RKO (cell line): ENCODE results near the gene STRIT1.
A peak's percentile ranks its signal among the peaks of the same experiment; 100 is the strongest.

Source experiments
- DNase-seq: peaks from one replicate; pipeline ENCODE4 v3.0.0-alpha.2; 2016; ENCODE audit warnings: low spot score

STRIT1 gene

GRCh38 chr3:155293516-155293915 lies at the start of gene STRIT1:
STRIT1 (minus strand) TSS chr3:155293683.
- no peak for DNase-seq

DNA sequence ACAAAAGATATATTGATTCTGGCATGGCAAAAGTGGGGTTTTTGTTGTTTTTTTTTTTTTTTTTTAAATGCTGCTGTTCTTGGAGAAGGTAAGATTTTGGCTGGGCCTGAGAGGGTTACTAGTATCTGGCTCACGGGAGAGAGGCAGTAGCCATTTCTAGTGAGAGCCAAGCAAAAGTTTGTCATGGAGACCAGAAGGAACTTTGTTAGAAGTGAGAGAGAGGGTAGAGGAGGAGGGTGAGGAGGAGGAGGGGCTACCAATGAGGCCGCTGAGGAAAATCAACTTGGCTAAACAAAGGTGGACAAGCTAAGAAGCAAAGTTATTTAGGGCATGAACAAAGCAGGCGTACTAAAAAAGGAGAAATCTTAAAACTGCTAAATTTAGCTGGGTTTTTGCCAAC lies 48.9 kb upstream of the STRIT1 start:
- DNase-seq, result no peak

GRCh38 chr3:155339052-155339451 lies 45.6 kb upstream of the STRIT1 start:
- DNase-seq, result no peak

DNA sequence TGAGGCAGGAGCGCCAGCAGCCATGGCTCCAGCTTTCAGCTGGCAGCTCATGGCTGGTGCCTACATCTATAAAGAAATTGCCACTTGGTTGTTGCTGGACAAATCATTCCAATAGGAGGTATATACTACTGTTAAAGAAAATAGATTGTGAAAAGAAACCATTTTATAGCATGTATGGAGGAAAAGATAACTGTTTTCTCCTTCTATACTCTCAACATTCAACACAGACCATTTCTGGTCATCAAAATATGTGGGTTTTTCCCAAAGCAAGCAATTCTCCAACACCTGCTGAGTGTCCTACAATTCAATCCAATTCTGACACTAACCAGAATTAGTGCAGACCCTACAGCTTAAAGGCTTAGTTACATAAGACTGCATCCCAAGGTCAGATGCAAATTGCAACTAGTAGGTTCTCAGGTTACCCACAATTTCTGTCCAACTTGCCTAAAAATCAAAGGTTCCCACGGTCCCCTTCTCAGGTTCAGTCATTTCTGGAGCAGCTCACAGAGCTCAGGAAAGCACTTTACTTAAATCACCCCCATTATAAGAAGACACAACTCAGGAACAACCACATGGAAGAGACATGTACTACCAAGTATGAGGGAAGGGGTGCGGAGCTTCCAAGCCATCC lies 42.4 kb upstream of the STRIT1 start:
- DNase-seq, result no peak

- no peak for DNase-seq
Observed at GRCh38 chr3:155334914-155335723, 41.6 kb upstream of the STRIT1 start.

DNA sequence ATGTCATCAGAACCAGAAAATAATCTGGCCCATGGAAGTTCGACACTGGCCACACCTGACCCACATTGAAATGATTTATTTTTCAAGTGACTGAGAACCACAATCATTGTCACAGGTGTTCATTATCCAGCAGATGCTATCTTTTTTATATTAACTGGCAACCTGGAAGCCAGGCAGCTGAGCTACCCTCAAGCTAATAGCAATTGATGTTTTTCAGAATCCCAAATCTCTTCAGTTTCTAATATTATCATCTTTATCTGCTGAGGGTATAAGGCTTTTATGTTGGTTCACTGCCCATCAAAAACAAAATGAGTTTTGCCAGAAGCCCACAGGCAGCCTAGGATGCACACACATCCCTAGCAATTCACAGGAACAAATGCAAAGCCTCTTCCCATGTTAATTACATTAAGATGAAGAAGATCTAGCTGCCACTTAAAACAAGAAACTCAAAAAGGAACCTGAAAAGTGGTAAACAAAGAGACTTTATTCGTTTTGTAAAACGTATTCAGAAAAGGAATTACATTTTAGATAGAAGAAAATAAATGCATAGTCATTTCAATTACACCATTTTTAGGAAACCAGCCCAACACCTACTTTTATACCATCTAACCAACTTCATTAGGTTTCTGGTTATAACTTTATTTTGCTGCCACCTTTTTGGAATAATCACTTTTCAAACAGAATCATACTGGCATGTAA lies 40.9 kb upstream of the STRIT1 start:
- DNase-seq, result no peak

DNA sequence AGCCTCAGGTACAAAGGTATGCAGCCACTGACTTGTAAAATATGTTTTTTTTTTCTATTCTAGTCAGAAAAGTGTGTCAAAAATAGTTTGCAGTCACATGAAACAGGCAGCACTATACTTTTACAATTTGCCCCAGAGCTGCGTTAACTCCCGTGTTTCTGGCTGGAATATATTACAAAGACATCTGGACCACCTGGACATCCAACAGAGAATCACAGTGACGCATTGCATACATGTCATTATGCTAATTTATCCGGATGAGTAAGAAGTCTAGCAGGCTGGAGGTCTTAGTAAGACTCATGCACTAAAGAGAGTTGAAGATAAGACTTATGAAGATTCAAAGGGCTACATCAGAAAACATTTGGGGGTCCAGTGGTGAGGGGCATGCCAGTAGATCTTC lies 39.2 kb upstream of the STRIT1 start:
- DNase-seq, result no peak

DNA sequence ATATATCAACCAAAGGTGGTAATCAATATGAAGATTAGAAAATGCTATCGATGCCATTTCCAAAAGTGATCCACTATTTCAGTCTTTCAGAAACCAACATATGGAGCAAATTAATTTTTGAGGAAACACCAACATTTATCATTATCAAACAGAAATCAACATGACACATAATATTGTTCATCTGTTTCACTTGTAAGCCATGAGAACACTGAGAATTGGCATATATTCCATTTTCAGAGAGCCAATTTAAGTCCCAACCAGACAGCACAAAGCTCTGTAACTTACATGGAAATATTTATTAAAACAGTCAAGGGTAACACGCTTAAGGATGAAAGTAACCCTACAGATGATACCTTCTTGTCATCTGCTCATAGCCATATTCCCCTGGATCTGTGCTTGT lies 37.6 kb upstream of the STRIT1 start:
- DNase-seq, result no peak

DNA sequence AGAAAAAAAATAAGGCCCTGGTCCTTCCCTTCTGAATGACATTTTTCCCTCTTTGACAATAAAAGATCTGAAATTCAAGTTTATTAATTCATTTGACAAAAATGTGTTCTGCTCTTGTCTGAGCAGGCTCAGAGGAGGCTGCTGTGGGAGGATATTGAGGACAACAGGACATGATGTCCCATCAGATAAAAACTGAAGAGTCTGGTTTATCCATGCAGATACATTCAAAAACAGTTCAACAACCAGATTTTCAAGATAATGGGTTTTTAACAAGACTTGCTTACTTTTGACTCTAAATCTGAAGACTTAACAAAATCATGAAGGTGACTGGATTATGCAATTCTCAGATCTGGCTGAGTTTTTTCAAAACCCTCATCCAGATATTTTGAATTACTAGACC lies 36.9 kb upstream of the STRIT1 start:
- no peak for DNase-seq

- DNase-seq, result no peak
Observed at GRCh38 chr3:155329513-155330048, 36.1 kb upstream of the STRIT1 start.

GRCh38 chr3:155327871-155328270 lies 34.4 kb upstream of the STRIT1 start:
- no peak for DNase-seq

DNA sequence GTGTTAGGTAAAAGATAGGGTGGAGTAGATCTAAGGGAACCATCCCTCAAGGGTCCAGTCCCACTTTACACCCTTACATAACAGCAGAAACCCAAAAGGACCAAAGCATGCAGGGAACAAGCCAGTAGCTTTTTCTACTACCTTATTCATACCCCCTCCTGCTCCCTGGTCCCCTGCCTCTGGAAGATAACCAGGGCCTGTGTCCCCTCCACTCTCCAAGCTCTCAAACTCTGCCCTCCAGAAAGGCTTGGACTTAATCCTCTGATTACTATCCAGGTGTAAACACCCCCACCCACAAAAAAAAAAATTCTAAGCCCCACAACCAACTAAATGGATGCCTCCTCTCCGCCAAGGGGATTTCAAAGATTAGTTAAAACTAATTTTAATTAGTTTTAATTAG lies 33.9 kb upstream of the STRIT1 start:
- DNase-seq, result no peak

- DNase-seq, result no peak
Observed at GRCh38 chr3:155326901-155327300, 33.4 kb upstream of the STRIT1 start.

DNA sequence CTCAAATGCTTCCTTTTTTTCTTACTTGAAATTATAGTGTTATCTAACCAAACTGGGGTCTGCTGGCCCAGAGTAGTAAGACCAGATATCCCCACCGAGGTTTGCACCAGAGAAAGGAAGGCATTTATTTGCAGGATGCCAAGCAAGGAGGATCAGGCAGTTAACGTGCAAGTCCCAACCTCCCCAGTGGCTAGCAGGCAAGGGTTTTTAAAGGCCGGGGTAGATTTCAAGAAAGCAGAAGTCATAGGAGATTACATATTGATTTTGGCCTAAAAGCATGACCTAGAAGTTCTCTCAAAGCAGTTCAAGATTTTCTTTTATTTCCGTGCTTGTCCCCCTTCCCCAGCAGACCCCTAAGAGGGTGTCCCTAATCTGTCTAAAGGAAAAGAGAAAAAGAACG lies 32.8 kb upstream of the STRIT1 start:
- no peak for DNase-seq

GRCh38 chr3:155325263-155325835 lies 31.9 kb upstream of the STRIT1 start:
- no peak for DNase-seq

GRCh38 chr3:155323063-155323666 lies 29.7 kb upstream of the STRIT1 start:
- peak; percentile 79 for DNase-seq

GRCh38 chr3:155321418-155321817 lies 27.9 kb upstream of the STRIT1 start:
- no peak for DNase-seq

DNA sequence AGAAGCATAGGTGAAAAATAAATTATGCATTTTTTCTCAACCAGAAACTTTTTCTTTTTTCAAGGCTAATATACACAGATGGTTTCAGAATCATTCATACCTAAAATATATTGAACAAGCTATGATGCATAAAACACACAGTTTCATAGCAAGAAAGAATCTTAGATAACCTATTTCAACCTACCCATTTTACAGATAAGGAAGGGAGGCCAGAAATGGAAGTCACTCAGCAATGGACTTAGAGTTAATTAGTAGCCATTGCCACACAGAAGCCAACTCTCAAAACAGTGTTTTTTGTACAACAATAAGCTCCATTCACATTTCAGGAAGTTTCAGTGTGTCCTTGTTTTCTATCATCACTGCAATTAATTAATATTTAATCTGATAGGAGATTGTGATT lies 27.5 kb upstream of the STRIT1 start:
- DNase-seq, result no peak

- no peak for DNase-seq
Observed at GRCh38 chr3:155318740-155319139, 25.3 kb upstream of the STRIT1 start.

DNA sequence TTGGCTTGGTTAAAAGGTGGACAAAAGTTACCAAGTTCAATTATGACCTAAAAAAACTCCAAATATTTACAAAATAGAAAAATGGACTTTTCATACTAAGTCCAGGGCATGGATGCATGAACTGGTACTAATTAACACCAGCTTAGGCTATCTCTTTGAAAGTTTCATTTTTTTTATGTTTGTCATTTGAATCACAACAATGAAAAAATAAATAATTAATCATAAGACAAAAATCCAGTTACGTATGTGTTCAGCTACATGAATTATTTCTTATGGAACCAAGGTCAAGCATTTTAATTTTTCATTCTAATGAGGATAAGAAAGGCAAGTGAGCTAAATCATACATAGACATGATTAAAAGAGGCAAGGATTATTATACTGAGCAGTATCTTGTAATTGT lies 23.7 kb upstream of the STRIT1 start:
- DNase-seq, result no peak

DNA sequence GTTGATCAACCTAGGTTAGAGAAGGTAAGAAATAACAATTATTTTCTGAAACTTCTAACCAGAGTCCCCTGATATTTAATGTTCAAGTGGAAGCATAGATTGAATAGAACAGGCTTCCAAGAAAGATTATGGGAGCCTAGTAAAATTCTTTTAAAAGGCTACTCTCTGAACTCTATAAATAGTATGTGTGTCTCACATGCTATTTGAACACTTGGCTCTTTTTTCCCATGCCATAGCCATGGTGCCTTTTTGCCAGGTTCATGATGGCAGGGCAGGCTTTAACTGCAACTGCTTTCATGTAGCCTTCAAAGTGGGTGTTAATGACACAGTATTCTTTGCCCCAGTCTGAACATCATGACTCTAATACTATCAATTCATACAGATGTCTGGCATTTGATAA lies 22.9 kb upstream of the STRIT1 start:
- no peak for DNase-seq

DNA sequence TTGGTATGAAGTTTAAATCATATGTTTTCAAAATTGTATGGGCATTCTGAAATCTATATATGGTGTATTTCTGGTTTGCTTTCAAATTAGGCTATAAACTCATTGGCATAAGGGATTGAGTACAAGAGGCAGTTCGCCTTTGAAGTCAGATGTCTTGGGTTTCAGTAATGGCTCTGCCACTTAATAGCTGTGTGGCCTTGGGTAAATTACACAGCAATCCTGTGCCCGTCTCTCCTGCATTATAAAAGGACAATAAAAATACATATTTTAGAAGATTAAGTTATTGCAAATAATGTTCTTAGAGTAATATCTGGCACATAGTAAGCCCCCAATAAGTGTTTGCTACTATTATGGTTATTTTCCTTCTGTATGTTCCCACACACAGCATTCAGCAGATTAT lies 20.4 kb upstream of the STRIT1 start:
- DNase-seq, result no peak
